Sigmoid colon (tissue), 4 donors: ENCODE results near the gene LRRC74A.

Source experiments
- CTCF ChIP-seq, 4 experiments: fragments of 450-650 bp in 3 of 4; fragments of 200-600 bp in 1 of 4; IDR thresholded peaks; one replicate each; pipeline ENCODE4 v1.5.1; 2016 to 2019; ENCODE audit warnings: antibody characterized with exemption in 4 of 4, mild to moderate bottlenecking in 3 of 4, moderate library complexity in 2 of 4
- EP300 ChIP-seq, 4 donors: sonication (generic); formaldehyde crosslinking; IDR thresholded peaks; one replicate each; pipeline ENCODE4 v1.6.1; 2017; ENCODE audit warnings: antibody characterized with exemption in 4 of 4
- POLR2A ChIP-seq, 2 donors: fragments of 450-650 bp; IDR thresholded peaks; one replicate each; pipeline ENCODE4 v1.6.1; 2016; ENCODE audit warnings: antibody characterized with exemption in 2 of 2, mild to moderate bottlenecking in 2 of 2, moderate library complexity in 2 of 2
- POLR2AphosphoS5 ChIP-seq, 4 donors: sonication (generic); formaldehyde crosslinking; IDR thresholded peaks; one replicate each; pipeline ENCODE4 v1.6.1; 2017; ENCODE audit warnings: antibody characterized with exemption in 4 of 4

- TF ChIP-seq CTCF (IDR thresholded peaks at IDR 0.05) (no peak), POLR2A (IDR thresholded peaks at IDR 0.05) (no peak), EP300 (IDR thresholded peaks at IDR 0.05) (no peak), POLR2AphosphoS5 (IDR thresholded peaks at IDR 0.05) (no peak)
Measured at GRCh38 chr14:76862546-76863282, 36.5 kb downstream of the LRRC74A start.
